Activated CD4-positive, CD25-positive, alpha-beta regulatory T cell treated with anti-CD3 and anti-CD28 coated beads, Interleukin-2, amount 50 U/mL, for 16 hours (primary cell): ENCODE measurements around the gene PPP1R15B.

ENCODE experiments used
- DNase-seq: peaks from one replicate; pipeline ENCODE4 v3.0.0-alpha.2; 2020; ENCODE audit warnings: low read depth, low spot score

Gene PPP1R15B

DNA sequence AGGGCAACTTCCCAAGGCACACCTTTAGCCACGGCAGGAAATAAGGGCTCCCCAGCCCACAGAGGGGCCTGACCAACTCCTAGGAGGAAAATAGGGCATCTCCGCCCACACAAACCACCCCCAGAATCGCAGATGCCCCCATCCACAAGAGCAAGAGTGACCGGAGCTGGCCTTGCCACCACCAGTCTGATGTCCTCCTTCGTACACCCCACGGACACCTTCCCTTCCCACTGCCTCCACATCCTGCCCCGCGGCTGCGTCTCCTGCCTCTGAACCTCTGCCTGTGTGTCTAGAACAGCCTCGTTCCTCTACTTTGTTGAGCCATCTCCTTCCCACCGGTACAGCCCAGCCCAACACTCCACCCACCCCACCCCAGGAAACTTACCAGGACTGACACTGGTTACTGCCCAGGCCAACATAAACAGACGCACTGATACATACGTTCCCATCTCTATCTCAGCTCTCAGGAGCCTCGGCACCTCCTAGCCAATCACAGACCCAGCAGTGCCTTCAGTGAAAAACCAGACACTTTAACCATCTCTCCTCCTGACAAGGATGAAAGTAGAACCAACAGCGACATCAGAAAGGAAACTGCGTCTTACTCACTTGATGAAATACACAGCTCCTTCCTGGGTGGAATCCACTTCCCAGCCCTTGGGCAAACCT, 44.3 kb downstream of the PPP1R15B start:
- DNase-seq, result no peak

GRCh38 chr1:204366759-204367158, 44.9 kb downstream of the PPP1R15B start:
- DNase-seq, result no peak

DNA sequence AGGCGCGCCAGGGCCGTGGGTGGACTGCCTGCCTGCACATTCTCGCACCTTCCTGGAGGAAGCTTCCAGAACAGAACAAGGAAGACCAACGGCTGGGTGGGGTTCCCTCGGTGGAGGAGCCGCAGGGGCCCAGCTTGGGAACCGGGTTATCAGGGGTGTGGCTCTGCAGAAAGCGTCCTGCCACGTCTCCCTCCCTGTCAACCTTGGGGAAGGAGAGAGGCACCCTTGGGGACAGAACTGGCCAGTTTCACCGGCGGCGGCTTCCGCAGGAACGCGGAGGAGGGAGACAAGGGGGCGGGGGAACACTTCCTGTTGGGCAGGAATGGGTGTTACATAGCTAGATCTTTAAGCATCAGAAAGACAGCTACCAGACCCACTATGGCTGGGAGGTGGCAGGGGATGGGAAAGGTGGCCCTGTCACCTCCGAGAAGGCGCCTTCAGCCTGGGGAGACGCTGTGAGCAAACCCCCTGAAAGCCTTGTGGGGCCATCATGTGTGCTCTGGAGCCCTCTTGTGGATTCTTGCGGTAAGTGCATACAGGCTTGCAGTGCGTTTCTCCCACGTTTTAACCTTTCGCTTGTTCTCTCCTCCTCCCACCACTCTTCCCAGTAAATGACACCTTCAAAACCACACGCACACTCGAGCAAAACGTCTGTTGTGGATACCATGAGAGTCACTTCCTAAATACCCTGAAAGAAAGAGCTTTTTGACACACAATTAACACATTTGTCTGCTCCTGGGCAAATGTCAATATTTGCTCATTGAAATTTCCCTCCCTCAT, 48.1 kb downstream of the PPP1R15B start:
- peak; percentile 45 for DNase-seq

DNA sequence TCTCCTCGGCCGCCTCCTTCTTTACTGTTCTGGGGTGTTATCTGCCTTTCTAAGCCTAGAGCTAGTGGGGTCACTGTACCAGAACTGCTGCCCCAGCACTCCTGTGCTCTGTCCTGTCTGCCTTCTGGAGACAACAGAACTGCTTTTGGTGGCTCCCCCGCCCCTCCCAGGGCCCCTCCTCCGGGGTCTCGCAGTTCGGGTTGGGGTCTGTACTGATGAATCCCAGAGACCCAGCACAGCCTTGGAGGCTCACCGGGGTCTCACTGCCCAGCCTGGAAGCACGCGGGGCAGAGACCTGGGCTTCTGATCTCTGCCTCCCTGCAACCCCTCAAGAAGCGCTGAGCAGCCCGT, 48.7 kb downstream of the PPP1R15B start:
- no peak for DNase-seq

- no peak for DNase-seq
Measured at GRCh38 chr1:204361781-204362180, 49.8 kb downstream of the PPP1R15B start.

DNA sequence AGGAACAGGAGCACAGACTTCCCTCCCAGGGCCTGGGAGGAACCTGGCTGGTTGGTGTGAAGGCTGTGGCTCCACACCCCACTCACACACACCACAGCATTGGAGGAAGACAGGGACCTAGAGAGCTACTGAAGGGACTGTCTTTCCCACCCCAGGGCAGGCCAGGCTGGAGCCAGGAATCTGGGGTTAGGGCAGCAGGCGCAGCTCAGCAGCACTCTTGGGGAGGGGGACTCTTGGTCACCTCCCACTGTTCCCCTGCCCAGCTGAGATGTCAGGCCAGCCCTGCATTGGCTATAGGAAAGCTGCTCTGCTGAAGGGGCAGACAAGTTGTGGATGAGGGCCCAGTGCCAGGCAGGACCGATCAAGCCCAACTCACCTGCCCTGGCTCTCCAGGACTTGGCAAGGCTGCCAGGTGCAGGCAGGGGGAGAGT, 50.3 kb downstream of the PPP1R15B start:
- no peak for DNase-seq

DNA sequence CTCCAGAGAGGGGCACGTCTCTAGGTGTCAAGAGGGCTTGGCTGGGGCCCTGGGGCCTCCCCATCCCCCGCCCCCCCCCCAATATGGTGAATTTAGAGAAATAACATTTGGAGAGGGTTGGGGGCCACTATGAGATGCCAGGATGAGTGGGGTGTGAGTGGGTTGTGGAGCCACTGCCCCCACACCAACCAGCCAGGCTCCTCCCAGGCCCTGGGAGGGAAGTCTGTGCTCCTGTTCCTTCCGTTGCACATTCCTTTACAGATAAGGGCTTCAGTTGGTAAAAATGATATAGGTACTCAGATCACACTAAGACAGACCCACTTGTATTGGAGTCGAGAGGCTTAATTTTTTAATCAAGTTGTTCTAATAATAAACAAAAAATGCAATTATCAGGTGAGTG, 51.3 kb downstream of the PPP1R15B start:
- no peak for DNase-seq

DNA sequence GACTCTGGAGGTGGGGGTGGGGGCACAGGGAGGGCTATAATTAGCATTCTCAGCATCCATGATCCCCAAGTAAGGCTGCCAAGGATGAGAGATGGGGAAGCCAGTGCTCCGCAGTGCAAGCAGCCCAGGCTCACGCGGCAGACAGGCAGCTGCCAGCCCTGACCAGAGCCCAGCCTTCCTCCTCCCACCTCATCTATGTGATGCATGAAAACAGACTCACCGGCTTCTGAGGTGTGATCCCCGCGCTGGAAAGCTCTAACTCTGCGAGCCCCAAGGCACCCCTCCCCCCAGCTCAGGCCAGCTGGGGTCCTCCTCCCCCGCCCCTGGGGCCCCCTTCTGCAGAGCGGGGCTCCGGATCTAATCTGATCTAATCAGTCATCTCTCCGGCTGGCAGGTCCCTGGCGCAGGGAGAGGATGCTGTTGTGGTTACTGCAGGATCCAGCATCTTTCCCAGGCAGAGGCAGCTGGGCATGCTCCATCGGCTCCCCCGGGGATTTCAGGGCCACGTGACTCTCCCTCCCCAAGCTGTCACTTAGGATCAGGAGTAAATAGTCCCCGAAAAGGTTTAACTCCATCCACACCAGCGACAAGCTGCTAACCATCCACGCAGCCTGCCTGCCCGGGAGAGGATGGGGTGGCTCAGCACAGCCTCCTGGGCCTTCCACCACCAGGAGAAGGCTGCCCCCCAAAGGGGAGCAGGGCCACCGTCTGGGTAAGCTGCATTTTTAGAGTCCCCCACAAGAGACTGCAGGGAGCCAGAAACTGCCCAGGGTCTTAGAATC, 52.0 kb downstream of the PPP1R15B start, which contains the start of gene PLEKHA6:
Gene PLEKHA6, minus strand, starts transcription at position 456 of the 782 bp plus-strand sequence. CDS start 86,202 bp downstream, outside the sequence.
- DNase-seq, result no peak

DNA sequence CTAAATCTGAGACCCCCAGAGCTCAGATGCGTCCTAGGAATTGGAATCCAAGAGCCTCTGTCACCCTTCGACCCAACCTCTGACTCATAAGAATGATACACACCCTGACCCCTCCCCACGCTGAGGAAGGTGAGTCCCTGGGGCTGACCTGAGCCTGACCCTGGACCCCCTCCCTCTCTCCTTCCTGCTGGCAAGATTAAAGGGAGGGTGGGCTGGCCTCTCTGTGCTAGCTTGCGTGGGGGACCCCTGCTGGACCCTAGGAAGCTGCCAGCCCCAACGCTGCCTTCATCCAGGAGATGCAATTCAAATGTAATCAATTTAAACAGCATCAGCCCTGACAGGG, 52.5 kb downstream of the PPP1R15B start:
- no peak for DNase-seq

- no peak for DNase-seq
Measured at GRCh38 chr1:204358605-204359004, 53.0 kb downstream of the PPP1R15B start.

DNA sequence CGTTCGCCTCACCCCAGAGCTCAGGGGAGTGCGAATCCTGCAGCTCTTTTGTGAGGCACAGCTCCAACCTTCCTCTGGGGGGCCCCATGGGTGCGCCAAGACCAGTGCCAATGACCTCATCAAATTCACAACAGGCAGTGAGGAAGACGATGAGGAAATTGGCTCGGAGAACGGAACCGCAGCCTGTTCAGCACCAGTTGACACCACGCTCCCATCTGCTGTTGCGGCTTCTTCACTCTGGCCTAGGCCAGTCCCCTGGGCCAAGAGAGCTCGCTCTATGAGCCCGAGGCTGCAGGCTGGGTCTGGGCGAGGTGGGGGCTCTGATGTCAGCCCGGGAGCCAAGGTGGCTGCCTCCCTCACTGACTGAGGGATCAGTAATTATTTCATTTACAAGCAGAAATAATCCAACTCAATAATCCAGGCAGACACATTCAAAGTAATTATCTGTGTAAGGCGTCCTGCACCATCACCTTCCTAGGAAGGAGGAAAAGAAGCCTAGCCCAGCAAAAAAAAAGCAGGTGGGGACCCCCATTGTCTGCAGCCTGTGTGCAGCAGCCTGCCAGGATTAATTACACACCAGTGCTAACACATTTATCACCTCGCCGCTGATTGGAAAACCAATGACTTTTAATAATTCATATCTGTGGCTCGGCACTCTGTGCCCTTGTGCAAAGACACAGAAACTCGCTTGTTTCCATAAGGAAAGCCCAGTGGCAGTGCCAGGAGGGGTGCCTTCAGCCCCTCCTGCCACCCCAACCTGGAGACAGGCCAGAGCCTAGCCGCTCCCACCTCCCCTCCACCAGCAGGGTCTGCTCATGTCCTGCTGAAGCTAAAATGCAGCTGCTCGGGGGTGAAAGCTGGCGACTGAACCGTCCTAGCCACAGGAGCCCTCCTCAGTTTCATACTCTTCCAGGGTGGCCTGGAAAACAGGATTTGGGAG, 53.8 kb downstream of the PPP1R15B start:
- DNase-seq, result no peak

DNA sequence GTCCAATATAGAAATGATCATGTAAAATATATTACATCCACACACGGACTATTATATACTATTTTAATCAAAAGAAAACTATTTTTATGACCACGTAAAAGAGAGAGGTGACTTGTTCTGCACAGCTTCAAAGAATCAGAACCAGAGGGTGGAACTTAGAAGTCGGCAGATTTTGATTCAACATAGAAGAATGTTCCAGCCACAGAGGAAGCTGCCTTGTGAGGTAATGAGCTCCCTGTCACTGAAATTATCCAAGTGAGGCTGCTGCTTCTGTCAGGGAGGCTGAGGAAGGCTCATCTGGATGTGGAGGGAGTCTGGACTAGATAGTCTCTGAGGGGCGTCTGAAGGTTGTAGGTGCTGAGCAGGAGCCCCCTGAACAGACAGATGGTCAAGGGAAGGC, 54.6 kb downstream of the PPP1R15B start:
- no peak for DNase-seq

DNA sequence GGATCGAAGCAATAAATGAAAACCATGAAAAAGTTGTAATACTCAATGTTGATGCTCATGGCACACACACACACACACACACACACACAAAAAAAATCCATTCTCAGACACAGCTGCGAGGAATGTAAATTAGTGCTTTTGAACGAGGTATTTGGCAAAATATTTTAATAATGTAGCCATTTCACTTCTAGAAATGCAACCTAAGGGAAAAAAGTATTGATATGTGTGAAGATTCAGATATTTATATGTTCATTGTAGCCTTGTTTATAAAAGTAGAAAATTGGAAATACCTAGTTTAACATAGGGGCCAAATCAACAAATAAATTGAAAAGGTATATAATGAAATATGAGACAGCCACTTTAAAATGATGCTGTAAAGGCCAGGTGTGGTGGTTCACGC, 55.7 kb downstream of the PPP1R15B start:
- DNase-seq, result no peak

DNA sequence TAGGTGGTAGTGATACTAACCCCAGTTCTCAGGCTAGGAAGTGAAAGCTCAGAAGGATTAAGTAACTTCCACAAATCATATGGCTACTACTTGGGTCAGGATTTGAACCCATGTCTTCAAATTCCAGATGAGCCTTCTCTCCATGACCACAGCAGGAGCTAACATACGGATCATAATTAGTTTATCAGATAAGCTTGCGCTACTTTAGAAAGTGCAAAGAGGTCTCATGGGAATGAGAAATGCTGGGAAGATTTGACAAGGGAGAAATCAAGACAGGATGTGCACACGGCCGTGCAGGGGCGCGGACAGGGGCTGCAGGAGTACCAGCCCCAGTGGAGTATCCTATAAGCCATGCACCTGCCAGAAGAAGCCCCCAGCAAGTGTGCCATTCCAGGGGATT, 57.0 kb downstream of the PPP1R15B start:
- DNase-seq, result no peak
